Peyer's patch (tissue), 4 donors: Measurements from ENCODE around the gene YIPF6.
"Not testable (repeated sequence)": the region's sequence is repeated elsewhere in the genome, so short reads cannot be mapped to it uniquely, and the experiment has no call there.

ENCODE experiments used
- POLR2A ChIP-seq, 2 donors: fragments of 450-650 bp; IDR thresholded peaks; one replicate each; pipeline ENCODE4 v1.5.1; 2017; ENCODE audit warnings: antibody characterized with exemption in 2 of 2, mild to moderate bottlenecking in 2 of 2, moderate library complexity in 2 of 2
- TF ChIP-seq, protein P1 (sequence below), 6 experiments: fragments of 450-650 bp in 4 of 6; fragments of 200-600 bp in 2 of 6; sonication (generic) in 1 of 6; IDR thresholded peaks; one replicate each; pipeline ENCODE4 v1.5.1; 2017 to 2019; ENCODE audit warnings: antibody characterized with exemption in 6 of 6, mild to moderate bottlenecking in 3 of 6, moderate library complexity in 1 of 6

- TF ChIP-seq, protein P1, sequence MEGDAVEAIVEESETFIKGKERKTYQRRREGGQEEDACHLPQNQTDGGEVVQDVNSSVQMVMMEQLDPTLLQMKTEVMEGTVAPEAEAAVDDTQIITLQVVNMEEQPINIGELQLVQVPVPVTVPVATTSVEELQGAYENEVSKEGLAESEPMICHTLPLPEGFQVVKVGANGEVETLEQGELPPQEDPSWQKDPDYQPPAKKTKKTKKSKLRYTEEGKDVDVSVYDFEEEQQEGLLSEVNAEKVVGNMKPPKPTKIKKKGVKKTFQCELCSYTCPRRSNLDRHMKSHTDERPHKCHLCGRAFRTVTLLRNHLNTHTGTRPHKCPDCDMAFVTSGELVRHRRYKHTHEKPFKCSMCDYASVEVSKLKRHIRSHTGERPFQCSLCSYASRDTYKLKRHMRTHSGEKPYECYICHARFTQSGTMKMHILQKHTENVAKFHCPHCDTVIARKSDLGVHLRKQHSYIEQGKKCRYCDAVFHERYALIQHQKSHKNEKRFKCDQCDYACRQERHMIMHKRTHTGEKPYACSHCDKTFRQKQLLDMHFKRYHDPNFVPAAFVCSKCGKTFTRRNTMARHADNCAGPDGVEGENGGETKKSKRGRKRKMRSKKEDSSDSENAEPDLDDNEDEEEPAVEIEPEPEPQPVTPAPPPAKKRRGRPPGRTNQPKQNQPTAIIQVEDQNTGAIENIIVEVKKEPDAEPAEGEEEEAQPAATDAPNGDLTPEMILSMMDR (IDR thresholded peaks at IDR 0.05), result not testable (repeated sequence)
- TF ChIP-seq POLR2A (IDR thresholded peaks at IDR 0.05), result not testable (repeated sequence)
These were observed 61.1 kb downstream of the YIPF6 start for GRCh38 chrX:68559905-68560304.
